Testis (tissue), 3 donors: ENCODE measurements around the gene CDRT15. TPM values are rescaled to one million over a fixed set of nuclear protein-coding genes. Genes with fewer than 3 reads are reported as not detected.

Source experiments
- DNase-seq: peaks from one replicate; pipeline ENCODE4 v3.0.0-alpha.2; 2019
- H3K27ac ChIP-seq, 2 donors: fragments of 200-600 bp; sonication (generic); one replicate each; pipeline ENCODE4 v1.5.1; 2019
- H3K27me3 ChIP-seq: fragments of 200-600 bp; sonication (generic); one replicate; pipeline ENCODE4 v1.5.1; 2019
- H3K36me3 ChIP-seq: fragments of 200-600 bp; sonication (generic); one replicate; pipeline ENCODE4 v1.5.1; 2017; ENCODE audit warnings: low read depth; ENCODE audit errors: missing control alignments
- H3K4me1 ChIP-seq: fragments of 200-600 bp; sonication (generic); one replicate; pipeline ENCODE4 v1.5.1; 2019
- H3K4me3 ChIP-seq, 2 donors: fragments of 200-600 bp; sonication (generic); one replicate each; pipeline ENCODE4 v1.5.1; 2017 to 2019
- H3K9me3 ChIP-seq: fragments of 200-600 bp; sonication (generic); one replicate; pipeline ENCODE4 v1.5.1; 2017
- POLR2A ChIP-seq: fragments of 450-650 bp; IDR thresholded peaks from one replicate; pipeline ENCODE4 v1.6.1; 2017; ENCODE audit warnings: antibody characterized with exemption, mild to moderate bottlenecking, moderate library complexity
- WGBS, 2 donors: methylation state at CpG; one replicate each; pipeline ENCODE4 v1.1.5; 2018; 5-methylcytosine and 5-hydroxymethylcytosine counted together
- intact Hi-C: fragments of 100-400 bp; cut with DNase I; formaldehyde crosslinking; loops from one replicate; pipeline ENCODE4 v1.15.1; 2023; ENCODE audit warnings: low total_unique reads
- polyA plus RNA-seq: library from polyadenylated mRNA; stranded (reverse); fragments of 350-450 nt; fragmentation: Illumina TruSeq; extraction: RNeasy Lipid Tissue Mini Kit (QIAGEN cat#74804); gene quantifications from one replicate; pipeline ENCODE4 v1.2.3, GENCODE V29; 2014; ENCODE audit warnings: low read depth, low replicate concordance; ENCODE audit not compliant: insufficient read depth
- total RNA-seq, 2 donors: library from RNA; depleted of rRNA; stranded (reverse); fragments of >200 nt; gene quantifications; one replicate each; pipeline ENCODE4 v1.2.3, GENCODE V29; 2016
- TF ChIP-seq, protein P1 (sequence below), 3 experiments: fragments of 450-650 bp in 2 of 3; fragments of 200-600 bp in 1 of 3; sonication (generic) in 1 of 3; IDR thresholded peaks; one replicate each; pipeline ENCODE4 v1.5.1; 2016 to 2019; ENCODE audit warnings: antibody characterized with exemption in 3 of 3, mild to moderate bottlenecking in 2 of 3, moderate library complexity in 1 of 3

Gene CDRT15
- total and polyA plus RNA-seq, 3 donors from 2014 or later = 3.2 to 43.8 (median 8.1) TPM

DNA sequence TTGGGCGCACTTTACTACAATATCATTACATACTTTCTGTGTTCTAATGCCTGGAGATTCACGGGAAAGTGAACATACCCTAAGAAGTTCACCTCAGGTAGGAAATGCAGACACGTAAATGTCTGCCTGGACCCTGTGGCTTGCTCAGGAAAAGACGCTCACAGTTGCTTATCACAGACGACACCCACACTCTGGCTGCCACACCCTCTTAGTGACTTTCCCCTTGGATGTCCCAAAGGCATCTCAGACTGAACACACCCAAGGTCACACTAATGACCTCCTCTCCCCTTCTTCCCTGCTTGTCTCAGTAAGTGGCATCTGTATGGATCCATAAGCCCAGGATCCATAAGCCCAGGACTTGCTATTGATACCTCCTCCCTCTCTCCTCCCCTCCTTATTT lies 32.6 kb downstream of the CDRT15 start:
- no peak overlapping the region for H3K4me3 ChIP-seq
- no peaks in the 10 kb centered on the region for H3K27me3 ChIP-seq
- DNase-seq = no peak
- no peak overlapping the region for H3K27ac ChIP-seq
- no peak for TF ChIP-seq POLR2A
- TF ChIP-seq, protein P1, sequence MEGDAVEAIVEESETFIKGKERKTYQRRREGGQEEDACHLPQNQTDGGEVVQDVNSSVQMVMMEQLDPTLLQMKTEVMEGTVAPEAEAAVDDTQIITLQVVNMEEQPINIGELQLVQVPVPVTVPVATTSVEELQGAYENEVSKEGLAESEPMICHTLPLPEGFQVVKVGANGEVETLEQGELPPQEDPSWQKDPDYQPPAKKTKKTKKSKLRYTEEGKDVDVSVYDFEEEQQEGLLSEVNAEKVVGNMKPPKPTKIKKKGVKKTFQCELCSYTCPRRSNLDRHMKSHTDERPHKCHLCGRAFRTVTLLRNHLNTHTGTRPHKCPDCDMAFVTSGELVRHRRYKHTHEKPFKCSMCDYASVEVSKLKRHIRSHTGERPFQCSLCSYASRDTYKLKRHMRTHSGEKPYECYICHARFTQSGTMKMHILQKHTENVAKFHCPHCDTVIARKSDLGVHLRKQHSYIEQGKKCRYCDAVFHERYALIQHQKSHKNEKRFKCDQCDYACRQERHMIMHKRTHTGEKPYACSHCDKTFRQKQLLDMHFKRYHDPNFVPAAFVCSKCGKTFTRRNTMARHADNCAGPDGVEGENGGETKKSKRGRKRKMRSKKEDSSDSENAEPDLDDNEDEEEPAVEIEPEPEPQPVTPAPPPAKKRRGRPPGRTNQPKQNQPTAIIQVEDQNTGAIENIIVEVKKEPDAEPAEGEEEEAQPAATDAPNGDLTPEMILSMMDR (IDR thresholded peaks at IDR 0.05) = no peak
- no peaks in the 10 kb centered on the region for H3K36me3 ChIP-seq
- H3K4me1 ChIP-seq = peaks cover 10% of the 10 kb centered on the region
- intact Hi-C loops = no loop called here
- 68 to 79% methylated on average over 5 of the region's 5 CpGs for WGBS, 2 donors
- no peaks in the 10 kb centered on the region for H3K9me3 ChIP-seq

DNA sequence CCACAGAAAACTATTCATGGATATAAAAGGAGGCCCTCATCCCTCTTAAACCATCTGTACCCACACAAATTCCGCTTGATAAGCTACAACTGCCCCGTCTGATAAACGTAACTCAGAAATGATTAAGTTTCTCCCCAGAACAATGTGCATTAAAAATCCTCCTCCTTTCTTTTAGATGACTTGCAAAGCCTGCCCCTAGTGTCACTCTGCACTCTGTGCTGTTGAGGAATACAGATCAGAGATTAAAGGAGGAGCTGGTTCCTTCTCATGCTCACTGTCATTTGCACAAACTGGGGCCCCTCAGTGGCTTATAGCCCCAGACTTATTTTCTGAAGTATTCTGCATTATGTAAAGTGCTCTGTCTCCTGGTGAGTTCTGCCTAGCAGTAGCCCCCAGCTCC lies 33.3 kb downstream of the CDRT15 start:
- DNase-seq = no peak
- Histone ChIP-seq H3K4me3 (no peak overlapping the region), H3K9me3 (no peaks in the 10 kb centered on the region), H3K27ac (no peak overlapping the region), H3K27me3 (no peaks in the 10 kb centered on the region), H3K4me1 (peaks cover 10% of the 10 kb centered on the region), H3K36me3 (no peaks in the 10 kb centered on the region)
- intact Hi-C loops = no loop called here
- WGBS, 2 donors = 58 to 69% methylated on average over 3 of the region's 3 CpGs
- TF ChIP-seq, protein P1 (IDR thresholded peaks at IDR 0.05) = peak; percentile 9 to 19 (median 12)
- TF ChIP-seq POLR2A = no peak

DNA sequence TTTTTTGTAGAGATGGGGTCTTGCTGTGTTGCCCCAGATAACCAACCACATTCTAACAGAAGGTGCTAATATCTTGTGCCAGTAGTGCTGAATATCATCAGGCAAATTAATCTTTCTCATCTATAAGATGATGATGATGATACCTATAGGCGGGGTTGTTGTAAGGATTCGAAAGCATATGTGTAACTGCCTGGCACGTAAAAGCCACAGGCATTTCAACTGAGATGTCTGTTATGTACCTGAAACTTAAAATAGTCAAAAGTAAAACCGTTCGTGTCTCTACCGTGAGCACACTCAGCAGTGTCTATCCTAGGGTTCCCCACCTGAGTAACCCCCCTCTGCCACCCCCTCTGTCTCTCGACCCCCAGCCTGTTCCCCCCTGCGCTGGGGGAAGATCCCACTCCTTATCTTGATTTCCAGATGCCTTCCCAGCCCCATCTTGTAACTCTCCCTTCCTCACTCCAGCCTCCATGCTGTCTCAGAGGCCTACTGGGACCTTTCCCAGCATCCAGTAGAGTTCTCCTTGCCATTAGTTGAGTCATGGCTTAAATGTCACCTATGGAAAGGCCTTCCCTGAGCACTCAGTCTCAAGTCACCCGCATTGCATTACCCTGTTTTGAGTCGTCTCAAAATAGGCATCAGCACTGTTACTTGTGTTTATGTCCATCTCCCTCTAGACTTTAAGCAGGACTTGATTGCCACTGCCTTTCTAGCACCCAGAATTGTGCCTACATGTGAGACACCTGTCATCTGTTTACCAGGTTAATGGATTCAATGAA lies 34.1 kb downstream of the CDRT15 start:
- Histone ChIP-seq H3K36me3 (no peaks in the 10 kb centered on the region), H3K9me3 (no peaks in the 10 kb centered on the region), H3K4me3 (no peak overlapping the region), H3K27me3 (no peaks in the 10 kb centered on the region), H3K27ac (no peak overlapping the region), H3K4me1 (peaks cover 10% of the 10 kb centered on the region)
- DNase-seq = no peak
- intact Hi-C loops = no loop called here
- TF ChIP-seq POLR2A = no peak
- TF ChIP-seq, protein P1 (IDR thresholded peaks at IDR 0.05) = no peak
- 90 to 91% methylated on average over 10 of the region's 10 CpGs for WGBS, 2 donors

DNA sequence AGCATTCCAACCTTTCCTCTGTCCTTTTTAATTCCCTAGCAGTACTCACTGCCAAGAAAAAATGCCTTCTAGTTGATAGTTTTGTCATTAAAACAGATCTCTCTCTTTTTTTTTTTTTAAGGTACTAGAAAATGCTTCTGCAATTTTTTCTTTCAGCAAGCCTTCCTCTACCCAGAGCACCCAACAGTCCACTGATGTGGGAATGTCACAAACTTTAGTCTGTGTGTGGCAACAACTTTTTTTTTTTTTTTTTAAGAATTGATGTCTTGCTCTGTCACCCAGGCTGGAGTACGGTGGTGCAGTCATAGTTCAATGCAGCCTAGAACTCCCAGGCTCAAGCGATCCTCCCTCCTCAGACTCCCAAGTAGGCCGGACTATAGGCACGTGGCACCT lies 34.7 kb downstream of the CDRT15 start:
- DNase-seq = no peak
- intact Hi-C loops = no loop called here
- Histone ChIP-seq H3K27ac (no peak overlapping the region), H3K9me3 (no peaks in the 10 kb centered on the region), H3K36me3 (no peaks in the 10 kb centered on the region), H3K4me1 (peaks cover 10% of the 10 kb centered on the region), H3K27me3 (no peaks in the 10 kb centered on the region), H3K4me3 (no peak overlapping the region)
- WGBS, 2 donors = 95 to 97% methylated on average over 4 of the region's 4 CpGs
- TF ChIP-seq, protein P1 (IDR thresholded peaks at IDR 0.05) = no peak
- TF ChIP-seq POLR2A = no peak
